ENCODE measurements around the gene ZC3H8.

DNA sequence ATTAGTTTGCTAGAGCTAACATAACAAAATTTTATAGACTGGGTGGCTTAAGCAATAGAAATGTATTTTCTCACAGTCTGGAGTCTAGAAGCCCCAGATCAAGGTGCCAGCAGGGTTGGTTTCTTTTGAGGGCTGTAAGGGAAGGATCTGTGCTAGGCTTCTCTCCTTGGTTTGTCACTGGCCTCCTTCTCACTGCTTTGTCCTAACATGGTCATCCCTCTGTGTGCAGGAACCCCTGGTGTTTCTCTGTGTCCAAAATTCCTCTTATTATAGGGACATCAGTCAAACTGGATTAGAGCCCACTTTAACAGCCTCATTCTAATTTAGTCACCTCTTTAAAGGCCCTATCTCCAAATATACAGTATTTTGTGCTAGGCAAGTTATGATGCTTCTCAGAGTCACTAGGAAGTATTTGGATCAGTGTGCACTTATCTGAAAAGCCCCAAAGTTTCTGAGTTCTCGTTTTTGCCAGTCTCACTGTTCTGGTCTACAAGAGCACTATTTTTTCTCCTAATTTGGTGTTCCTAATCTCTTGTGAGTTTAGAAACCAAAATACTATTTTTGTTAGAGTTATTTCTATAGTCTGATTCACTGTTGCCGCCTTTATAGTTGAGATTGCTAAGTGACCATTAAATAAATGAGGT, 49.6 kb upstream of the ZC3H8 start:
- TF ChIP-seq CTCF (IDR thresholded peaks at IDR 0.05; ENCODE audit: borderline replicate concordance, extremely low read depth, low read length, poor library complexity, severe bottlenecking): no peak
- no peak for TF ChIP-seq EZH2 (IDR thresholded peaks at IDR 0.05; ENCODE audit: borderline replicate concordance, low read depth, low read length, severe bottlenecking)
